VCaP (cell line): ENCODE measurements around the gene COA8.

ENCODE experiments used
- H3K27ac ChIP-seq: fragments of 450-650 bp; 2 replicates; pipeline ENCODE4 v1.5.1; 2017
- TF ChIP-seq, protein P1 (sequence below): fragments of 450-650 bp; conservative IDR thresholded peaks from 2 replicates; pipeline ENCODE4 v1.5.1; 2017; ENCODE audit warnings: mild to moderate bottlenecking, moderate library complexity

Gene COA8

GRCh38 chr14:103619057-103619456 is 56.3 kb downstream of the COA8 start:
- TF ChIP-seq, protein P1, sequence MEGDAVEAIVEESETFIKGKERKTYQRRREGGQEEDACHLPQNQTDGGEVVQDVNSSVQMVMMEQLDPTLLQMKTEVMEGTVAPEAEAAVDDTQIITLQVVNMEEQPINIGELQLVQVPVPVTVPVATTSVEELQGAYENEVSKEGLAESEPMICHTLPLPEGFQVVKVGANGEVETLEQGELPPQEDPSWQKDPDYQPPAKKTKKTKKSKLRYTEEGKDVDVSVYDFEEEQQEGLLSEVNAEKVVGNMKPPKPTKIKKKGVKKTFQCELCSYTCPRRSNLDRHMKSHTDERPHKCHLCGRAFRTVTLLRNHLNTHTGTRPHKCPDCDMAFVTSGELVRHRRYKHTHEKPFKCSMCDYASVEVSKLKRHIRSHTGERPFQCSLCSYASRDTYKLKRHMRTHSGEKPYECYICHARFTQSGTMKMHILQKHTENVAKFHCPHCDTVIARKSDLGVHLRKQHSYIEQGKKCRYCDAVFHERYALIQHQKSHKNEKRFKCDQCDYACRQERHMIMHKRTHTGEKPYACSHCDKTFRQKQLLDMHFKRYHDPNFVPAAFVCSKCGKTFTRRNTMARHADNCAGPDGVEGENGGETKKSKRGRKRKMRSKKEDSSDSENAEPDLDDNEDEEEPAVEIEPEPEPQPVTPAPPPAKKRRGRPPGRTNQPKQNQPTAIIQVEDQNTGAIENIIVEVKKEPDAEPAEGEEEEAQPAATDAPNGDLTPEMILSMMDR = no peak
- H3K27ac ChIP-seq = no peak overlapping the region

DNA sequence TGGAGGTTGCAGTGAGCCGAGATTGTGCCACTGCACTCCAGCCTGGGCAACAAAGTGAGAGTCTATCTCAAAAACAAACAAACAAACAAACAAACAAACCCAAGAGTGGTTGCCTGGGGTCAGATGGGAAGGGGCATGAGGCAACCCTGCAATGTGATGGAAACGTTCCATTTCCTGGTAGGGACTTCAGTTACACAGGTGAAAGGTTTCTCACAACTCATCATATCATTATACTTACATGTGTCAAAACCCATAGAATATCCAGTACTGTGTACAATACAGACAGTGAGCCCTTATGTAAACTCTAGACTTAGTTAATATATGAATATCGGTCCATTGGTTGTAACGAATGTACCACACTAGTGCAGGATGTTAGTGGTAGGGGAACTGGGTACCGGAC is 59.1 kb downstream of the COA8 start:
- H3K27ac ChIP-seq = no peak overlapping the region
- TF ChIP-seq, protein P1 = no peak

DNA sequence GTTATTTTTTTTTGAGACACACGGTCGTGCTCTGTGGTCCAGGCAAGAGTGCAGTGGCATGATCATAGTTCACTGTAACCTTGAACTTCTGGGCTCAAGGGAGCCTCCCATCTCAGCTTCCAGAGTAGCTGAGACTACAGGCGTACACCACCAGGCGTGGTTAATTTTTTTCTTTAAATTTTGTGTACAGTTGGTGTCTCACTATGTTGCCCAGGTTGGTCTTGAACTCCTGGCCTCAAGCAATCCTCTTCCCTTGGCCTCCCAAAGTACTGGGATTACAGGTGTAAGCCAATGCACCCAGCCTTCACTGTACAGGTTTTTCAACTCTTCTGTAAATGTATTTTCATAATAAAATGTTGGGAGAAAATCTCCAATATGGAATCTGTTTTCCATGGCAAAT is 60.5 kb downstream of the COA8 start:
- TF ChIP-seq, protein P1 = no peak
- H3K27ac ChIP-seq = peak overlapping the region; percentile 91

DNA sequence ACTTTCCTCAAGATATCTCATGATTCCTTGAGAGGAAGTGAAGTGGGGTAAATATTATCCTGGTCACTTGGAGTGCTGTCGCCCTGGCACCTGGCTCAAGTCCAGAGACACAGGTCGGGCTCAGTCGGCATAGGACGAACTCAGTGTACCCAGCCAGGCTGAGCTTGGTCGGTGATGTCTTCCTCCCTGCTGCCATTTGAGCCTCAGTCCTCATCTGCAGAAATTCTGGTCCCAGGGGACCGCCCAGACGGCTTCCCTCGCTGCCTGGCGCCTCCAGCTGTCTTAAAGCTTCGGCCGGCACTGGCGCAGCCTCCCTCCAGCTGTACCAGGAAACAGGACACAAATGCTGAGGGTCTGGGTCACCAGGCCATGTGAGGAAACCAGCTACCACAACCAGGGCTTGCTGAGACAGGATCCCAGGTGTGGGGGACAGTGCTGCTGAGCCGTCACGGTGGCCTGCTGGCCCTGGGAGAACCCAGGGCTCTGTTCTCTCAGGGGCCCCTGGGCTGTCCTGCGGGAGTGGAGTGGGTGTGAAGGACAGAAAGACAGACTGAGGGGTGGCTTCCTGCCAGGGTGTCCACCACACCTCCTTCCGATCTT is 61.2 kb downstream of the COA8 start:
- TF ChIP-seq, protein P1 = no peak
- H3K27ac ChIP-seq = peak overlapping the region; percentile 91

- TF ChIP-seq, protein P1 = no peak
- peak overlapping the region; percentile 91 for H3K27ac ChIP-seq
Observed at GRCh38 chr14:103624860-103625259, 62.1 kb downstream of the COA8 start.

DNA sequence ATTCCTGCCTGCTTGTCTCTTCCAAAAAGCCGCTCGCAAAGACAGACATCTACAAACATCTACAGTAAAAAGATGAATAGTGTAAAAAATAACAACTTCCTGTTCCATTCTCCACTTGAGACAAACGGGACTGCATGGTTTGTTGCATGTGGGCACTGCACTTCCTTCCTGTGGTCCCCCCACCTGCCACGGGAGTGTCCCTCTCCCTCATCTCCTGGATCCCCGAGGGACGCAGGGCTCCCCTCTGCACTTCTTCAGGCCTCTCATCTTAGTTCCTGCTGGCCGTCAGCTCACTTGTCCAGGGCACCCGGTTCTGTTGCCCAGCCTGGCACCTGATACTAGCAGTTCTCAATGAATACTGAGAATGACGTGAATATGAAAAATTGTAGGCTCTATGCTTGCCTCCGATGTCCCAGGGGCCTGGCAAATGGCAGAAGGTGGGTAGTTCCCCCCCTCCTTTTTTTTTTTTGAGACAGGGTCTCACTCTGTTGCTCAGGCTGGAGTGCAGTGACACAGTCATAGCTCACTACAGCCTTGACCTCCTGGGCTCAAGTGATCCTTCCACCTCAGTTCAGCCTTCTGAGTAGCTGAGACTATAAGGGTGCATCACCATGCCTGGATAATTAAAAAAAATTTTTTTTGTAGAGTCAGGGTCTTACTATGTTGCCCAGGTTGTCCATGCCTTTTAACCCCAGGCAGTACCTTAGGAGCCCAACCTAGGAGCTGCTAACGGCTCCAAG is 62.8 kb downstream of the COA8 start:
- peak overlapping the region; percentile 91 for H3K27ac ChIP-seq

DNA sequence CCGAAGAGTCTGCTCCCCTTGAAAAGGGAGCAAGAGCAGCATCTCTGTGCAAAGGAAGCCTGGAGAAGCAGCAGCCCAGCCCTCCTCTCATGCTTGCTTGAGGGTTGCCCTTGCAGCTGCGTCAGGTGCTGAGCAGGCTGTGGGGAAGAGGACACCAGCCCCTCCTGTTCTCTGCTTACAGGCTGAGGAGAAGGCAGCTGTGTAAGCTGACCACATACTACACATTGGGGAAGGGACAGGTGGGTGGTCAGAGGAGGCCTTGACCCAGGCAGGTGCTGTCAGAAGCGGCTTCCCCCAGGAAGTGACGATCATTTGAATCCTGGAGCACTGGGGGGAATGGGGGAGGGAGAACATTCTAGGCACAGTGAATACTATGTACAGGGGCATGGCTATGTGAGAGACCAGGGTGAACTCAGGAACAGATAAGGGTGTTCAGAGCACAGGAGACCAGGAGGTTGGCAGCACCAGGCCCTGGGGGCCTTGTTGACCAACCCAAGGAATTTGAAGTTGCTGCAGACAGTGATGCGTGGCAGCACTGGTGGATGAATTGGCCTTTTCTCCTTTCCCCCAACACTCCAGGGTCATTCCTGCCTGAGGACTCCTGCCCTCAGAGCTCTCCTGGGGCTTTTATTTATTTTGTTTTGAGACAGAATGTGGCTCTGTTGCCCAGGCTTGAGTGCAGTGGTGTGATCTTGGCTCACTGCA is 63.5 kb downstream of the COA8 start:
- H3K27ac ChIP-seq = peak overlapping the region; percentile 91
- TF ChIP-seq, protein P1 = no peak

More for the DNA sequence above, 62.8 kb downstream of the COA8 start:
- TF ChIP-seq, protein P1 = no peak
